Measurements from ENCODE around the gene ALK.

The ALK gene

DNA sequence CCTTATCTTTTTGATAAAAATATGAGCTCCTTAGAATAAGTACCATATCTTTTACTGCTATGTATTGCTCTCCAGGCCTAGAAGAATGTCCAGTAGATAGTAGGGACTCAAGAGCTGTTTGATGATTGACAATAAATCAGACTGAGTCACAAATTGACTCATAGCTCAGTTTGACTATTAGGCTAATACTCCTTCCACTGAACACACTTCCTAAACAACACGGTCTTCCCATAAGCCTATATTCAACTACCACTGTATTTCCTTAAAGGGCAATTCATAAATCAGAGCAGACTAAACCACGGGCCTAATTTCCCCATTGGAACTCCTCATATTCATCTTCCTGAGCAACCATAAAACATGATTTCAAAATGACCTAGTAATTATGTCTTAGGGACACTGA is 258.5 kb downstream of the ALK start:
- H3K79me2 ChIP-seq (ENCODE audit: low read length) = no peaks in the 10 kb centered on the region
- H3K36me3 ChIP-seq (replicated peaks; ENCODE audit: insufficient read depth, low read length) = no peaks in the 10 kb centered on the region
- H3F3A ChIP-seq (ENCODE audit: insufficient read depth, low read length) = no peaks in the 10 kb centered on the region
- no peaks in the 10 kb centered on the region for H3K27me3 ChIP-seq (replicated peaks; ENCODE audit: insufficient read depth, low read length)
- no peak overlapping the region for H3K27ac ChIP-seq (ENCODE audit: low read length)
- H3K4me2 ChIP-seq (ENCODE audit: low read depth, low read length) = no peak overlapping the region
- no peaks in the 10 kb centered on the region for H4K20me1 ChIP-seq (ENCODE audit: insufficient read depth, low read length)
- H3K4me1 ChIP-seq (ENCODE audit: low read length) = no peaks in the 10 kb centered on the region
- no peak overlapping the region for H2AFZ ChIP-seq (ENCODE audit: low read length)
- no peak for DNase-seq
- H3K9ac ChIP-seq (ENCODE audit: low read length) = no peak overlapping the region
- no peak overlapping the region for H3K4me3 ChIP-seq (ENCODE audit: low read length)
- H3K9me3 ChIP-seq (replicated peaks; ENCODE audit: insufficient read depth, low read length) = no peaks in the 10 kb centered on the region
- no peak for TF ChIP-seq EZH2phosphoT487 (IDR thresholded peaks at IDR 0.05; ENCODE audit: low read length)
- TF ChIP-seq EZH2 (optimal IDR thresholded peaks at IDR 0.05; ENCODE audit: low read depth, low read length) = no peak
- TF ChIP-seq, protein P1, sequence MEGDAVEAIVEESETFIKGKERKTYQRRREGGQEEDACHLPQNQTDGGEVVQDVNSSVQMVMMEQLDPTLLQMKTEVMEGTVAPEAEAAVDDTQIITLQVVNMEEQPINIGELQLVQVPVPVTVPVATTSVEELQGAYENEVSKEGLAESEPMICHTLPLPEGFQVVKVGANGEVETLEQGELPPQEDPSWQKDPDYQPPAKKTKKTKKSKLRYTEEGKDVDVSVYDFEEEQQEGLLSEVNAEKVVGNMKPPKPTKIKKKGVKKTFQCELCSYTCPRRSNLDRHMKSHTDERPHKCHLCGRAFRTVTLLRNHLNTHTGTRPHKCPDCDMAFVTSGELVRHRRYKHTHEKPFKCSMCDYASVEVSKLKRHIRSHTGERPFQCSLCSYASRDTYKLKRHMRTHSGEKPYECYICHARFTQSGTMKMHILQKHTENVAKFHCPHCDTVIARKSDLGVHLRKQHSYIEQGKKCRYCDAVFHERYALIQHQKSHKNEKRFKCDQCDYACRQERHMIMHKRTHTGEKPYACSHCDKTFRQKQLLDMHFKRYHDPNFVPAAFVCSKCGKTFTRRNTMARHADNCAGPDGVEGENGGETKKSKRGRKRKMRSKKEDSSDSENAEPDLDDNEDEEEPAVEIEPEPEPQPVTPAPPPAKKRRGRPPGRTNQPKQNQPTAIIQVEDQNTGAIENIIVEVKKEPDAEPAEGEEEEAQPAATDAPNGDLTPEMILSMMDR (IDR thresholded peaks at IDR 0.05; ENCODE audit: low read length) = no peak
- H3K9me2 ChIP-seq (replicated peaks; ENCODE audit: insufficient read depth, low read length) = no peaks in the 10 kb centered on the region

DNA sequence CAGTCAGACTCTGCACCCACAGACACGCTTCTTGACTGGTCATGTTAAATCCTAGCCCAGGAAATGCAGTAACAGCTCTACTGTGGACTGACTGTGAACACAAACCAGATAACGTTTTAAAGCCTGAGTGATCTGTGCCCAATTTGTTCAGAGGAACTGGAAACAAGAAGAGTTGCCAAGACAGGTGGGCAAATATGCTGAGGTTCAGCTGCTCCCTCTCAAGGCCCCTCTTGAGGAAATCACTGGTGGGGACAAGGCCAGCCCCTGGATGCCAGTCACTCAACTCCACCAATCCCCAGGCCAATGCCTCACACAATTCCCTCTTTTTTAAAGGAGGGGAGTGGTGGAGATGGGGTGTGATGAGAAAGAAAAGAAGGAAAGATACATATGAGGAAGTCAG is 261.2 kb downstream of the ALK start:
- no peak overlapping the region for H2AFZ ChIP-seq (ENCODE audit: low read length)
- no peaks in the 10 kb centered on the region for H3K4me1 ChIP-seq (ENCODE audit: low read length)
- H3K27ac ChIP-seq (ENCODE audit: low read length) = no peak overlapping the region
- no peak for DNase-seq
- H3K9me2 ChIP-seq (replicated peaks; ENCODE audit: insufficient read depth, low read length) = no peaks in the 10 kb centered on the region
- H3F3A ChIP-seq (ENCODE audit: insufficient read depth, low read length) = no peaks in the 10 kb centered on the region
- H3K79me2 ChIP-seq (ENCODE audit: low read length) = no peaks in the 10 kb centered on the region
- TF ChIP-seq EZH2phosphoT487 (IDR thresholded peaks at IDR 0.05; ENCODE audit: low read length) (no peak), EZH2 (optimal IDR thresholded peaks at IDR 0.05; ENCODE audit: low read depth, low read length) (no peak)
- TF ChIP-seq, protein P1 (IDR thresholded peaks at IDR 0.05; ENCODE audit: low read length) = no peak
- no peak overlapping the region for H3K9ac ChIP-seq (ENCODE audit: low read length)
- no peaks in the 10 kb centered on the region for H3K27me3 ChIP-seq (replicated peaks; ENCODE audit: insufficient read depth, low read length)
- no peak overlapping the region for H3K4me2 ChIP-seq (ENCODE audit: low read depth, low read length)
- H3K9me3 ChIP-seq (replicated peaks; ENCODE audit: insufficient read depth, low read length) = no peaks in the 10 kb centered on the region
- no peak overlapping the region for H3K4me3 ChIP-seq (ENCODE audit: low read length)
- no peaks in the 10 kb centered on the region for H4K20me1 ChIP-seq (ENCODE audit: insufficient read depth, low read length)
- H3K36me3 ChIP-seq (replicated peaks; ENCODE audit: insufficient read depth, low read length) = no peaks in the 10 kb centered on the region

DNA sequence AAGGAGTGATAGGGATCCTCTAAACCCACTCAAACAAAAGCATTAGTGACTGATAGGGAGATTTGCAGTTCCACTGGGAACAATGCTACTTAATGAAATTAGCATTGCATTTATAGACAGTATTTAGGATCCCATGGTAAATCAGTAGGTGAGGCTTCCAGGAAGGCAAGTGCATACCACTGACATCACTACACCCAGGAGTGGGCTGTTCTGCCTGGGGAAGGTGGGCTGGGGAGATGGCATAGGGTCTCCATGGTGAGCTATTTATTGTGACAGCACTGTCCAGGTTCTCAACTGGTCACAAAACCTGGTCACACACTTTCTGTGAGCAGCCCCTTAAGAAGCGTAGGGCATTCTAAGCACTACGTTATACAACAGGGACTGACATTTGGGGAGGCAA is 262.2 kb downstream of the ALK start:
- no peaks in the 10 kb centered on the region for H3K27me3 ChIP-seq (replicated peaks; ENCODE audit: insufficient read depth, low read length)
- no peak overlapping the region for H3K4me2 ChIP-seq (ENCODE audit: low read depth, low read length)
- H3K4me1 ChIP-seq (ENCODE audit: low read length) = no peaks in the 10 kb centered on the region
- H3K9me2 ChIP-seq (replicated peaks; ENCODE audit: insufficient read depth, low read length) = no peaks in the 10 kb centered on the region
- no peak overlapping the region for H2AFZ ChIP-seq (ENCODE audit: low read length)
- no peak overlapping the region for H3K27ac ChIP-seq (ENCODE audit: low read length)
- no peaks in the 10 kb centered on the region for H3F3A ChIP-seq (ENCODE audit: insufficient read depth, low read length)
- no peak overlapping the region for H3K4me3 ChIP-seq (ENCODE audit: low read length)
- no peaks in the 10 kb centered on the region for H3K79me2 ChIP-seq (ENCODE audit: low read length)
- no peaks in the 10 kb centered on the region for H3K36me3 ChIP-seq (replicated peaks; ENCODE audit: insufficient read depth, low read length)
- no peak overlapping the region for H3K9ac ChIP-seq (ENCODE audit: low read length)
- TF ChIP-seq EZH2 (optimal IDR thresholded peaks at IDR 0.05; ENCODE audit: low read depth, low read length) = no peak
- TF ChIP-seq EZH2phosphoT487 (IDR thresholded peaks at IDR 0.05; ENCODE audit: low read length) = no peak
- TF ChIP-seq, protein P1 (IDR thresholded peaks at IDR 0.05; ENCODE audit: low read length) = no peak
- DNase-seq = no peak
- H3K9me3 ChIP-seq (replicated peaks; ENCODE audit: insufficient read depth, low read length) = no peaks in the 10 kb centered on the region
- H4K20me1 ChIP-seq (ENCODE audit: insufficient read depth, low read length) = no peaks in the 10 kb centered on the region
